Activated CD8-positive, alpha-beta memory T cell treated with anti-CD3 and anti-CD28 coated beads for 36 hours (primary cell): ENCODE measurements around the gene COPE. TPM values are rescaled to one million over a fixed set of nuclear protein-coding genes. Genes with fewer than 3 reads are reported as not detected.
"Not testable (repeated sequence)": the region's sequence is repeated elsewhere in the genome, so short reads cannot be mapped to it uniquely, and the experiment has no call there.

Experiments
- CTCF ChIA-PET: fragments of 350-600 bp; sonication (Branson Sonifier 250); formaldehyde crosslinking; loops from one replicate; lab custom pipeline; 2021; ENCODE audit warnings: antibody characterized with exemption; lab: Charles Lee
- POLR2A ChIA-PET: fragments of 350-600 bp; sonication (Branson Sonifier 250); formaldehyde crosslinking; loops from one replicate; lab custom pipeline; 2021; ENCODE audit warnings: antibody characterized with exemption; lab: Charles Lee
- total RNA-seq, 2 experiments: library from RNA; stranded (reverse); gene quantifications; one replicate each; pipeline ENCODE4 v1.2.3, GENCODE V29; 2021

COPE gene
- total RNA-seq = 100 to 1,000 TPM; 164 to 184 TPM

DNA sequence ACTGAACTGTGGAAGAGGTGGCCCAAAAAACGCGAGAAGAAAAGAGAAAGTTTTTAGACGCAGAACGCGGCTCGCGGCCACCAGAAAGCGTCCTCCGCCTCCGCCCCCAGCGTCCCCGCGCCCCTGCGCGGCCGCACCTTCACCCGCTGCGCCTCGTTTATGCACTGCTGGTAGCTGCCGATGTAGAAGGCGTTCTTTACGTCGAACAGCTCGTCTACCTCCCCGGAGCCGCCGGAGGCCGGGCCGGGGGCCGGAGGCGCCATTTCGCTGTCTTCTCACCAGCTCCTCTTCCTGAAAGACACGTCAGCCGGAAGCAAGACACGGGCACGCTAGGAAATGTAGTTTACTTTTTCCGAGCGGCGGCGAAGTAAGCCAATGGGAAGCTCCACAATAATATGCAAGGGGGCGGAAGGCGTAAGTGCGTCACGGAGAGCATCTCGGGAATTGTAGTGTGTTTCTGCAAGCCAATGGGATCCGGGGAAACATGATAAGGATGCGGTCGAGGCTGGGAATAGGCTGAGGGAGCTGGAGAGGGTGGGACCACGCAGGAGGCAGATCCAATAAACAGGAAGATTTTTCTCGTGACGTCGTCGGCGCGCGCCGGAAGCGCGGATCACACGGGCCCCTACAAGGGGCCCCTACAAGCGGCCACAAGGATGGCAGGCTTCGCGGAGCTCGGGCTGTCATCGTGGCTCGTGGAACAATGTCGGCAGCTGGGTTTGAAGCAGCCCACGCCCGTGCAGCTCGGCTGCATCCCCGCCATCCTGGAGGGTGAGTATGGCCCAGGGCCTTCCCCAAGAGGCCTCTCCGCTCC lies at the start of gene COPE, which contains the start of gene DDX49:
TSS of gene COPE (minus strand) at position 302 of the 814 bp plus-strand sequence. CDS start at position 263, 39 bp downstream.
TSS of gene DDX49 (plus strand) at position 630 of the 814 bp plus-strand sequence. CDS start at position 657, 27 bp downstream.
- CTCF ChIA-PET = interaction anchor here (0.5 to 1.1 kb wide), 4 partner anchors 52 to 1177 kb away, joined by 3 to 4 read pairs (median 3); no protein-coding TSS in a partner anchor
- POLR2A ChIA-PET = interaction anchor here (0.5 to 1.3 kb wide), 14 partner anchors 9 to 348 kb away, joined by 3 to 7 read pairs (median 3); partner anchors contain the start of genes REX1BD and UBA52

DNA sequence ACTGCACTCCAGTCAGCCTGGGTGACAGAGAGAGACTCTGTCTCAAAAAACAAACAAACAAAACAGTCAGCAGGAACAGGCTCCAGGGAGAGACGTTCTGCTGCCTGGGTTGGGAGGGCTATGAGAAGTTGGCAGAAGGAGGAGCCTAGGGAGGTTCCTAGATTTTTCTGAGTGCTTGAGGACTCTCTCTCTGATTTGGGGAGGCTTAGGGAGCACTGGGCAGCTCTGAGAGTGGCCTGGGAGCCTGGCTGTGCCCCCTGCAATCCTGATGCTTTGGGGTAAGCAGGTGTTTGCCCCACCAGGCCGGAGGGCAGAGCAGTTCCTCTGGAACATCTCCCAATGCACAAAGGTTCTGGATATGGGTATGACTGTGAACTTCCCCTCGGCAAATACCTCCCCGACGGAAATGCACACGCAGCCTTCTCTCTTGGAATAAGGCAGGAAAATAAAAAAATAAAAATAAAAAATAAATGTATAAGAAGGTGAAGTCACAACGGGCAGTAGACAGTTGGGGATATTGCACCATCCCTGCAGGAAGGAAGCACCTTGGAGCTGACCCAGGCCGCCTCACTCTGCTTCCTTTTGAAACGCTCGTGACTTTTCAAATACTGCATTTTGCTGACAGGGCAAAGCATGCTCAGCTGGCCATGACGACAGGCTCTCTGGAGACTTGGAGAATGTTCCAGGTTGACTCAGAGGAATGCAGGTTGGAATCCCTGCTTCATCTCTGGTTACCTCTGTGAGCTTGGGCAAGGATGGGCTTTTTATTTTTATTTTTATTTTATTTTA lies 48.4 kb upstream of the COPE start:
- POLR2A ChIA-PET = no interaction called here
- CTCF ChIA-PET = no interaction called here

DNA sequence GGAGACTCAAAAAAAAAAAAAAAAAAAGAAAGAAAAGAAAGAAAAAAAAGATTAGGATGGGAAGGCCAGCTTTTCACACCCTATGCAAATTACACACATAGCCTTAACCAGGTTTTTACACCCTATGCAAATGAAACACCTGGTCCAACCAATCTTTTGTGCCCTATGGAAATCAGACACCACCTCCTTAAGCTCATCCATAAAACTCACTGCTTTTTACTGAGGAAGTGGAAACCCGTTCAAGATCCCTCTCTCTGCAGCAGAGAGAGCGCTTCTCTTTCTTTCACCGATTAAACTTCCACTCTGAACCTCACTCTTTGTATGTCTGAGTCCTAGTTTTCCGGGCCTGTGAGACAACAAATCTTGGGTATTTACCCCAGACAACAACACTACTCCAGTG lies 47.1 kb upstream of the COPE start:
- CTCF ChIA-PET = interaction anchor here (0.7 kb wide), 1 partner anchor 1608 kb away, joined by 3 read pairs; no protein-coding TSS in a partner anchor
- POLR2A ChIA-PET = no interaction called here

DNA sequence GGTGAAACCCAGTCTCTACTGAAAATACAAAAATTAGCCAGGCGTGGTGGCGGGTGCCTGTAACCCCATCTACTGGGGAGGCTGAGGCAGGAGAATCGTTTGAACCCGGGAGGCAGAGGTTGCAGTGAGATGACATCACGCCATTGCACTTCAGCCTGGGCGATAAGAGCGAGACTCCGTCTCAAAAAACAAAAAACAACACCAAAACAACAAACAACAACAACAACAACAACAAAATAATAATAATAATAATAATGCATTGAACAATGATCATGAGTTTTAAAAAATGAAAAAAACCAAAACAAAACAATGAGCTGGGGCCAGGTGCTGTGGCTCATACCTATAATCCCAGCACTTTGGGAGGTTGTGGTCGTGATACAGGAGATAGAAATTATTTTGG lies 44.9 kb upstream of the COPE start:
- CTCF ChIA-PET = no interaction called here
- POLR2A ChIA-PET = no interaction called here

DNA sequence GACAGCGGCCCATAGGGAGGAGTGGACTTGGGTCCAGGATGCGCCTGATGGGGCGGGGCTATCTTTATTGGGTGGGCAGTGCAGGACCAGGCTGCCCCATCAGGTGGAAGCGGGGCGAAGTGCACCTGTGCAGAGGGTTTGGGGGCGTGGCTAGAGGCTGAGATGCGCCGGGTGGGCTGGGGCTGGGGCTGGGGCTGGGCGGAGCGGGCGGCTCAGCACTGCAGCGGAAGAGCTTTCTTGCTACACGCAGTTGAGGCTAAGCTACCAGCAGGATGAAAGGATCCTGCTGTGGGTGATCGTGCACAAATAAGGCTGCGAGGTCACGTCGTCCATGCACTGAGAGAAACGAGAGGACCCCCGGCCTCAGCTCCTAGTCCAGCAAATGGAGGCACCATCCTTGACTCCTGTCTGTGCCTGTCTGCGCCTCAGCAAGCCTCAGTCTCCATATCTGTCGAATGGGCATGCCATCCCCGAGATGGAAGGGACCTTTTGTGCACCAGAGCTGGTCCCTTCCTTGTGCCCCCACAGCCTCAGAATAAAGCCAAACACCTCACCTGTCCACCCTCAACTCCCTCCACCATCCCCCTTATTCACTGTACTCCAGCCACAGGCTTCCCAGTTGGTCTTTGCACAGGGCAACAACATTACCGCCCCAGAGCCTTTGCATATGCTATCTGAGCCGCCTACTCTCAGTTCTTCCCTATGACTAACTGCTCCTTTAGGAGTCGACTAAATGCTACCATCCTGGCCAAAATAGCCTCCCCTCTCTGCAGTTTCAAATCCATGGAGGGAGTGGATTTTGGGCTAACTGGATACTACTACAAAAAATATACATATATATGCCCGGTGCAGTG lies 42.8 kb upstream of the COPE start:
- CTCF ChIA-PET = no interaction called here
- POLR2A ChIA-PET = interaction anchor here (0.5 kb wide), 1 partner anchor 58 kb away, joined by 3 read pairs; no protein-coding TSS in a partner anchor

DNA sequence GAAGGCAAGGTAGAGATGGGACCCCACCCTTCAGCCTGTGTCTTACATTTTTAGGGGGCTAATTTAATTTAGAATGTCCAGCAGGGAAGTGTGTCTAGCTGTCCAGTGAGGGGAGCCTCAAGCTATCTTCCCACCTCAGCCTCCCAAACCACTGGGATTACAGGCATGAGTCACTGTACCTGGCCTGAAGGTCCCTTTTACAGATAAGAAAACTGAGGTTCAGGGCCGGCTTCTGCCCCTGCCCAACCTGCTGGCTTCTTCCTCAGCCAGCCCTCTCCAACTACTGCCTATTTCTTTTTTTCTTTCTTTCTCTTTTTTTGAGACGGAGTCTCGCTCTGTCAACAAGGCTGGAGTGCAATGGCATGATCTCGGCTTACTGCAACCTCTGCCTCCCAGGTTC lies 41.2 kb upstream of the COPE start:
- CTCF ChIA-PET = interaction anchor here (0.7 kb wide), 1 partner anchor 768 kb away, joined by 3 read pairs; no protein-coding TSS in a partner anchor
- POLR2A ChIA-PET = no interaction called here

DNA sequence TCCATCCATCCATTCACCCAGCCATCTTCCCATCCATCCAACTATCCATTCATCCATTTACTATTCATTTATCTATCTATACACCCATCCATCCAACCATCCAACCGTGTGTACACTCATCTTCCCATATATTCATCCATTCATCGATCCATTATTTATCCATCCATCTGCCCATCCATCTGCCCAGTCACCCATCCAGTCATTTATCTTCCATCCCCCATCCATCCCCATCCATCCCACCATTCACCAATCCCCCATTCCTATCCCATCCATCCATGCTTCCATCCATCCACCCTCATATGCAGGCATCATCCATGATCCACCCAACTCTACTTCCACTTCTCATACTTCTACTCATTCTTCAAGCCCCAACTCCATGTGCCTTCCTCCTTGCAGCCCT lies 35.9 kb upstream of the COPE start:
- CTCF ChIA-PET = no interaction called here
- POLR2A ChIA-PET = no interaction called here

DNA sequence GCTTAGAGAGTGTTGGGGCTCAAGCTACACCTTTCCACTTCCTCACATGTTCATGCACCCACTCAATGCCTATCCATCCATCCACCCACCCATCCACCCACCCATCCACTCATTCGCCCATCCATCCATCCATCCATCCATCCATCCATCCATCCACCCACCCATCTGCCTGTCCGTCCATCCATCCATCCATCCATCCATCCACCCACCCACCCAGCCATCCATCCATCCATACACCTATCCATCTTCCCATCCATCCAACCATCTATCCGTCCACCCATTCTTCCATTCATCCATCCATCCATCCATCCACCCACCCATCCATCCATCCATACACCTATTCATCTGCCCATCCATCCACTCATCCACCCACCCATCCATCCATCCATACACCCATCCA lies 34.9 kb upstream of the COPE start:
- CTCF ChIA-PET = no interaction called here
- POLR2A ChIA-PET = no interaction called here

DNA sequence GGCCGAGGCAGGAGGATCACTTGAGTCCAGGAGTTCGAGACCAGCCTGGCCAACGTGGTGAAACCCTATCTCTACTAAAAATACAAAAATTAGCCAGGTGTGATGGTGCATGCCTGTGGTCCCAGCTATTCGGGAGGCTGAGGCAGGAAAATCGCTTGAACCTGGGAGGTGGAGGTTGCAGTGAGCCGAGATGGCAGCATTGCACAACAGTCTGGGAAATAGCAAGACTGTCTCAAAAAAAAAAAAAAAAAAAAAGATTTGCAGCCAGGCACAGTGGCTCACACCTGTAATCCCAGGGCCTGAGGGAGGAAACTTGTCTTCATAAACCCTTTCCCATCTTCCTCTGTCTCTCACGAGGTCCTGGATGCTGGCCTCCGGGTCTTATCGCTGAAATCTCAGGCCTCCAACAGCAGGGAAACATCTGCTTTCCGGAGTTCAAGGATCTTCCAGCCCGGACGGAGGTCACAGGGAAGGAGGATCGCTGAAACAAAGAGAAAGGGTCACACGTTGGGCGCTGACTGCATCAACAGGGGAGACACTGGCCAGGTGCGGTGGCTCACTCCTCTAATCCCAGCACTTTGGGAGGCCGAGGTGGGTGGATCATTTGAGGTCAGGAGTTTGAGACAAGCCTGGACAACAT lies 33.3 kb upstream of the COPE start:
- POLR2A ChIA-PET, CTCF ChIA-PET: not testable (repeated sequence)

DNA sequence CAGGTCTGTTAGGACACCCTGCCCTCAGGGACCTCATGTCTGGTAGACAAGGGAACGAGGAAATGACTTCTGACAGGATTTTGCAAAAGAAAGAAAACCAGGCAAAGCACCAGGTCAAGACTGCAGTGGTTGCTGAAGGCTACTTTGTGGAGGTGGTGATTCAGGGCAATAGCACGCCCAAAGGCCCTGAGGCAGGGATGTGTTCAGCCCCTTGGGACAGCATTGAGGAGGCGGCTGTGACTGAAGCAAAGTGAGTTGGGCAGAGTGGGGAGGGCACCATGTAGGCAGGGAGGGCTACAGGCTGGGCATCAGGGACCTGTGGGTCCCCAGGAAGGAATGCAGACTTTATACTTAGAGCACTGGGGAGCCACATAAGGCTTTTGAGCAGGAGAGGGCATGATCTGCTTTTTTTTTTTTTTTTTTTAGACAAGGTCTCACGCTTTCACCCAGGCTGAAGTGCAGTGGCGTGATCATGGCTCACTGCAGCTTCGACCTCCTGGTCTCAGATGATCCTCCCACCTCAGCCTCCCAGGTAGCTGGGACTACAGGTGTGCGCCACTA lies 32.6 kb upstream of the COPE start:
- CTCF ChIA-PET = no interaction called here

DNA sequence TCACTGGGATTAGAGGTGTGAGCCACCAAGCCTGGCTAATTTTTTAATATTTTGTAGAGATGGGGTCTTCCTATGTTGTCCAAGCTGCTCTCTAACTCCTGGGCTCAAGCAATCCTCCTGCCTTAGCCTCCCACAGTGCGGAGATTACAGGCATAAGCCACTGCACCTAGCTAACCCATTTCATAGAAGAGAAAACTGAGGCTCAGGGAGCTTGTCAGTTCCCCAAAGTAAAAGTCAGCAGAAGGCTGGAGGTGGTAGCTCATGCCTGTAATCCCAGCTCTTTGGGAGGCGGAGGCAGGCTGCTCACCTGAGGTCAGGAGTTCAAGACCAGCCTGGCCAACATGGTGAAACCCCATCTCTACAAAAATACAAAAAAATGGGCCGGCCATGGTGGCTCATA lies 30.7 kb upstream of the COPE start:
- POLR2A ChIA-PET = no interaction called here
- CTCF ChIA-PET = interaction anchor here (0.8 kb wide), 1 partner anchor 47 kb away, joined by 4 read pairs; no protein-coding TSS in a partner anchor

More for the DNA sequence above, 32.6 kb upstream of the COPE start:
- POLR2A ChIA-PET = no interaction called here

DNA sequence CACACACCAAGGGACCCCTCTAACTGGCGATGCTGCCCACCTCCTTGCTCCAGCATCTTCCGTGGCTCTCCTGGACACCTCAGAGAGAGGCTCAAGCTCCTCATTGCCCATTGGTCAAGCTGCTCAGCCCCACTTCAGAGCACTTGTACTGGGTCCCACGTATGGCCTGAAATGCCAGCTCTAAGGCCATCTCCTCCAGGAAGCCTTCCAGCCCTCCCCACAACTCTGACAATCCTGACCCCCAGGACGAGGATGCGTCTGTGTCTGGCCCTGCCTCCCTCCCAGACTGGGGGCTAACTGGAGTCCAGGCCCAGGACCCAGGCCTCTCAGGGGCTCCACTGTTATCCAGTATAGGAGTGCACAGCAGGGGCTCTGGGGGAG lies 29.8 kb upstream of the COPE start:
- ChIA-PET POLR2A (interaction anchor here (0.6 kb wide), 1 partner anchor 30 kb away, joined by 3 read pairs; the partner anchor contains the start of genes COPE and DDX49), CTCF (no interaction called here)

DNA sequence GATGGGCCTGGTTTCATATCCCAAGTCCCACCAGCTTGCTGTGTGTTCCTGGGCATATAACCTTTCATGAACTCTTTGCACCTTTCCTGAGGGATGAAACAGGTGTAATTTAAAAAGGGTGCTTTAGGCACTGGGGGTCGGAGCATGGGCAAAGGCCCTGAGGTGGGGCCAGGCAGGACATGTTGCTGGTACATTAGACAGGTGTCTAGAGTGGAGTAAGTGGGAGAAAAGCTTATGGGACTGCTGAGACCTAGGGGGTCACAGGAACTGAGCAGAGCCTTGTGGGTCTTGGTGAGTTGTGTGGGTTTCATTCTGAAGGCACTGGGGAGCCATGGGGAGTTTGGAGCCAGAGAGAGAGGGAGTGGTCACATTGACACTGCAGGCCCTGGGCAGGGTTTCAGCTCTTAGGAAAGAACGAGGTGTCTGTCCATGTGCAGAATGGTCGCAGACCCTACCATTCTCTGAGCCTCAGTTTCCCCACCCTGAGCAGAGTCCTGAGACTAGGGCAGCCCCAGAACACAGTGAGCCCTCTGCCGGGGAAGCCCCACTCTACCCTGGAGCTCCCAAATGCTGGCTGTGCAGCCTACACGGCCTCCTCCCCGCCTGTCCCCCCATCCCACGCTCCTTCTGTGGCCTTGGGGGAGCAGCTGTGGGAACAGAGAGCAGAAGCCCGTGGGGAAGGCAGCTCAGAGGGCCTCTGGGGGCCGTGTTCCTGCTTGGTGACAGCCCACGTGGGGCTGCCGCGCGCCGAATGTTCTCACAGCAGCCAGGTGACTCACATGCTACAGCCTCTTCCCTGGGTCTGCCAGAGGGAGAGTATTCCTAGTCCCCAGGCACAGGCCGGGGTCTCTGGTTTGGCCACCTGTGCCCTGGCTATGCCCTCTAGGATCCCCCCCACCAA lies 29.1 kb upstream of the COPE start:
- ChIA-PET CTCF (interaction anchor here (0.6 kb wide), 1 partner anchor 1667 kb away, joined by 3 read pairs; no protein-coding TSS in a partner anchor), POLR2A (interaction anchor here (0.6 kb wide), 1 partner anchor 29 kb away, joined by 3 read pairs; the partner anchor contains the start of genes COPE and DDX49)

DNA sequence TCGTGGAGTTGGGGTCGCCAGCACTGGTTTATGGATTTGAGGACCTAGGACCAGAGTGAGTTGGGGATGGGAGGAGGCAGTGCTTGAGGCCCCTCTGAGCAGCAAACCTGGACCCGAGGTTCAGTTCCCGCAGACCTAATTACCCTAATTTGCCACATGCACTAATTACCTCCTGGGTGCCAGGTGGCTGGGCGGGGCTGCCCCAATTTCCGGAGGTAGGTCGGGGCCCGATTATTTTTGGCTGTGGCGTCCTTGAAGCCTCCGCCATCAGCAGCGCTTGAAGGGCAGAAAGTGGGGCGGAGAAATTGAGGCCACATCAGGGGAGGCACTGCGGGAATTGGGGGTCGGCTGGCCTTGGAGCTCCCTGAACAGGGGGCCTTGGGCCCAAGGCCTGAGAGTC lies 27.7 kb upstream of the COPE start:
- CTCF ChIA-PET = no interaction called here
- POLR2A ChIA-PET = no interaction called here

DNA sequence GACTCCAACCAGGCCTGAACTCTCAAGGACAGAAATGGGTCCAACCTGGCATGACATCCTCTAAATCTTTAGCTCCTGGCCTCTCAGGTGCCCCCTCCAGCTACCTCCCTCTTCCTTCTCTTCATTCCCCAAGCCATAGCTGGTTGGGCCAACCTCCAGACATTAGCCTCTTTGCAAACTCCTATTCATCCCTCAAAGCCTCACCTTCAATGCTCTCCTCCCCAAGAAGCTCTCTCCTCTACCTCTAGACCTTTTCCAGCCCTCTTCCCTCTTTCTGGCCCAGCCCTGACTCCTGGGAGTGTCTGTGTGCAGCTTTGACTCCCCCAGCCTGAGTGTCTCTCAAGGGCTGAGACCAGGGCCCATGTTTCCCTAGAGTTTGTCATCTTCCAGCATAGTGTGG lies 27.1 kb upstream of the COPE start:
- ChIA-PET CTCF (no interaction called here), POLR2A (no interaction called here)

DNA sequence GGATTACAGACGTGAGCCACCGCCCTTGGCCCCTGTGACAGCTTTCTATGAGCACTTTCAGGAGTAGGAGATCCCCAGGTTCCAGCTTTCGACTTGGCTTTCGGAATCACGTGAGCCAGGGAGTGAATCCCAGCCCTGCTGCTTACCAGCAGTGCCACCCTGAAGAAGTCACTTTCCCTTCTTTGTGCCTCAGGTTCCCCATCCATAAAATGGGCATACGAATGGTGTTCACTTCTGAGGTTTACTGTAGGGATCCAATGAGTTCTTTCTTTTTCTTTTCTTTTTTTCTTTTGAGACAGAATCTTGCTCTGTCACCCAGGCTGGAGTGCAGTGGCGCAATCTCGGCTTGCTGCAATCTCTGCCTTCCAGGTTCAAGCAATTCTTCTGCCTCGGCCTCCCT lies 26.1 kb upstream of the COPE start:
- ChIA-PET POLR2A (no interaction called here), CTCF (no interaction called here)

DNA sequence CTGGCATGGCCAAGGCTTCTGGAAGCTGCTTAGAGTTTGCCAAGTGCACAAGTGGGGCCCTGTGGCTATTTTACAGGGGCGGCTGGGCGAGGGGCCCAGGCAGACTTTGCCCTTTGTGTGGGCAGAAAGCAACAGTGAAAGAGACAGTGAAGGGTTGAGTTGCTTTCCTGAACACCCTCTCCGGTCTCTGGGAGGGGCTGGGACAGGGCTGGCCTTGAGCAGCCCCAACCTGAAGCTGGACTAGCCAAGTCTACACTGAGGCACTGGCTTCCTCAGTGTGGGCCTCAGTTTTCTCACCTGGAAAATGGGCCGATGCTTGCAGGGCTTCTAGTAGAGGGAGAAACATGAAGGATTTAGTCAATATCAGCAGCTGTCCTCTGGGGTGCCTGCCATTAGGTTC lies 24.3 kb upstream of the COPE start:
- POLR2A ChIA-PET = no interaction called here
- CTCF ChIA-PET = no interaction called here
